VCaP (cell line): ENCODE results near the gene HOXD1.

Experiments
- H3K27ac ChIP-seq: fragments of 450-650 bp; 2 replicates; pipeline ENCODE4 v1.5.1; 2017
- TF ChIP-seq, protein P1 (sequence below): fragments of 450-650 bp; conservative IDR thresholded peaks from 2 replicates; pipeline ENCODE4 v1.5.1; 2017; ENCODE audit warnings: mild to moderate bottlenecking, moderate library complexity

HOXD1 gene

DNA sequence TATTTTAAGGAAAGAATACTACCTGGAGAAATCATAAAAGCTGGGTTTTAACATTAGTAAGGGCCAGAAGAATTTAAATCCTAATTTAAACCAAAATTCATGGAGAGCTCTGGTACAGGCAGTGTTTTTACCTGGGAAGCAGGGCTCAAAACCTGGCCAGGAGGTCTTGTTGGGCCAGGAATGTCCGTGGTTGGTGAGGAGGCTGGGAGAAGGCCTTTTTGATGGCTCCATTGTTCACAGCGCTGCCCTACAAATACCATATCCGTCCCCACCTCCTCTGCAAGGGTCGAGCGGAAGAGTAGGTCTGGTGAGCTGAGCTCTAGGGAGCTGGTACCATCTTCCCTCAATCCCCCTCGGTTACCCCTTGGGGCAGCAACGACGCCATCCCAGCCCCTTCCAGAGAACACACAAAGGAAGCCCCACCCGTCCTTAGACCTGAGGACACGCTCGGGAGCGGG lies 10.9 kb upstream of the HOXD1 start:
- H3K27ac ChIP-seq, result peak overlapping the region; percentile 54
- TF ChIP-seq, protein P1, sequence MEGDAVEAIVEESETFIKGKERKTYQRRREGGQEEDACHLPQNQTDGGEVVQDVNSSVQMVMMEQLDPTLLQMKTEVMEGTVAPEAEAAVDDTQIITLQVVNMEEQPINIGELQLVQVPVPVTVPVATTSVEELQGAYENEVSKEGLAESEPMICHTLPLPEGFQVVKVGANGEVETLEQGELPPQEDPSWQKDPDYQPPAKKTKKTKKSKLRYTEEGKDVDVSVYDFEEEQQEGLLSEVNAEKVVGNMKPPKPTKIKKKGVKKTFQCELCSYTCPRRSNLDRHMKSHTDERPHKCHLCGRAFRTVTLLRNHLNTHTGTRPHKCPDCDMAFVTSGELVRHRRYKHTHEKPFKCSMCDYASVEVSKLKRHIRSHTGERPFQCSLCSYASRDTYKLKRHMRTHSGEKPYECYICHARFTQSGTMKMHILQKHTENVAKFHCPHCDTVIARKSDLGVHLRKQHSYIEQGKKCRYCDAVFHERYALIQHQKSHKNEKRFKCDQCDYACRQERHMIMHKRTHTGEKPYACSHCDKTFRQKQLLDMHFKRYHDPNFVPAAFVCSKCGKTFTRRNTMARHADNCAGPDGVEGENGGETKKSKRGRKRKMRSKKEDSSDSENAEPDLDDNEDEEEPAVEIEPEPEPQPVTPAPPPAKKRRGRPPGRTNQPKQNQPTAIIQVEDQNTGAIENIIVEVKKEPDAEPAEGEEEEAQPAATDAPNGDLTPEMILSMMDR, result no peak

- TF ChIP-seq, protein P1, result no peak
- H3K27ac ChIP-seq, result peak overlapping the region; percentile 54
Observed at GRCh38 chr2:176178038-176178756, 10.3 kb upstream of the HOXD1 start.

GRCh38 chr2:176178757-176179295 lies 9.6 kb upstream of the HOXD1 start:
- no peak overlapping the region for H3K27ac ChIP-seq
- TF ChIP-seq, protein P1, result no peak

- H3K27ac ChIP-seq, result no peak overlapping the region
- TF ChIP-seq, protein P1, result no peak
Observed at GRCh38 chr2:176181551-176181950, 6.9 kb upstream of the HOXD1 start.

GRCh38 chr2:176182671-176183070 lies 5.8 kb upstream of the HOXD1 start:
- TF ChIP-seq, protein P1, result no peak
- no peak overlapping the region for H3K27ac ChIP-seq

DNA sequence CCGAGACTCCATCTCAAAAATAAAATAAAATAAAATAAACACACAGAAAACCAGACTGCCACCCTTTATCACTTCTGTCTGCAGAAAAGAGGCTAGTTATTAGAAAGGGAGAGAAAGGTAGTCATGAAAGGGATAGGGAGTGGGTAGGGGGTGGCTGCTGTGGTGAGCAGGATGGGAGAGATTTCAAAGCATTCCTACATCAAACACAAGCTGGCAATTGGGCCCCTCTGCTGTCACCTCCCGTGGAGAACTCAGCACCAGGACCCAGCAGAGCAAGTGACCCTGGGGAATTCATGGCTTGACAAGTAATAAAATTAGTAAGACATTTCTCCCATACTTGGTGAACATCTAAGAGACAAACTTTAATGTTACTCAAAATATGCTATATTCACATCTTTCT lies 3.7 kb upstream of the HOXD1 start:
- TF ChIP-seq, protein P1, result no peak
- H3K27ac ChIP-seq, result no peak overlapping the region

DNA sequence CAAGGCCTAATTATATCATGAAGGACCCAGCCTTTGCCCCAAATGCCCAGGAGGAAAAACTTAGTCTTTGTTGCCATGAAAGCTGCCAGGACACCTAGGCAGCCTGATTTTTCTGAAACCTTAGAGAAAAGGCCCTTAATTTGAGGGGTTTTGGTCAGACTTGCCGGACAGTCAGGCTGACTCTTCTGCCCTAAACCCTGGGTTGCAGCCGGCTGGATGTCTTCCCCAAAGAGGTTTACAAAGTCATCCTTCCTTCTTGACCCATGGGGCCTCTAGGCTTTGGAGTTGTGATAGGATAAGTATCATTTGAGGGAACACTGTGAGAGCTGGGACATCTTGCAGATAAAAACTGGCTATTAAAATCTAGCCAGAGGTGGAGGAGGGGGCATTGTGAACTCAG lies 2.4 kb upstream of the HOXD1 start:
- no peak overlapping the region for H3K27ac ChIP-seq
- TF ChIP-seq, protein P1, result no peak
